Ovary (tissue), 3 donors: Measurements from ENCODE around the gene CAMTA1.

Source experiments
- CTCF ChIP-seq, 3 donors: fragments of 450-650 bp in 2 of 3; fragments of 200-600 bp in 1 of 3; IDR thresholded peaks; one replicate each; pipeline versions ENCODE4 v1.5.1 to v1.8.0; 2016 to 2022; ENCODE audit warnings: antibody characterized with exemption in 3 of 3, mild to moderate bottlenecking in 1 of 3
- EP300 ChIP-seq: sonication (generic); formaldehyde crosslinking; IDR thresholded peaks from one replicate; pipeline ENCODE4 v1.6.1; 2017; ENCODE audit warnings: antibody characterized with exemption
- POLR2A ChIP-seq: fragments of 450-650 bp; IDR thresholded peaks from one replicate; pipeline ENCODE4 v1.6.1; 2017; ENCODE audit warnings: antibody characterized with exemption, mild to moderate bottlenecking, moderate library complexity
- donor health status: DM: no; HTN: no; CAD: no.

- TF ChIP-seq POLR2A (no peak), EP300 (no peak), CTCF (IDR thresholded peaks at IDR 0.05) (no peak)
Observed at GRCh38 chr1:6869545-6869944, 84.3 kb downstream of the CAMTA1 start.
